IMR-90 (cell line): ENCODE data around the gene ENO4. TPM values are rescaled to one million over a fixed set of nuclear protein-coding genes. Genes with fewer than 3 reads are reported as not detected.

Experiments used
- ATAC-seq: fragments of 200-7000 bp; cut with Tn5 transposase; 2 replicates; pipeline ENCODE4 v1.9.1; 2020; ENCODE audit warnings: low read depth, mild to moderate bottlenecking, moderate library complexity
- BruUV-seq: library from RNA; stranded (reverse); fragments of 400-500 nt; replicated peaks from 2 replicates; lab custom pipeline; 2021; lab: Mats Ljungman, UMichigan
- CTCF ChIA-PET: fragments of 300-600 bp; formaldehyde crosslinking; extraction: SDS; loops from one replicate; lab custom pipeline; 2021; ENCODE audit warnings: antibody characterized with exemption; lab: Yijun Ruan, JAX
- POLR2A ChIA-PET: fragments of 300-600 bp; sonication (Branson Sonifier 250); formaldehyde crosslinking; loops from one replicate; lab custom pipeline; 2022; ENCODE audit warnings: antibody characterized with exemption; ENCODE audit not compliant: unreplicated experiment; lab: Charles Lee
- DNase-seq: peaks from one replicate; pipeline ENCODE4 v3.0.0; 2013
- H2AFZ ChIP-seq: replicated peaks from 2 replicates; pipeline ENCODE3; 2013; ENCODE audit warnings: low read length, mild to moderate bottlenecking; ENCODE audit not compliant: poor library complexity
- H2AK5ac ChIP-seq: 2 replicates; pipeline ENCODE4 v1.6.1; 2013; ENCODE audit warnings: low read depth, low read length, inconsistent platforms
- H2AK9ac ChIP-seq: replicated peaks from 2 replicates; pipeline ENCODE3; 2013; ENCODE audit warnings: mild to moderate bottlenecking, low read depth, low read length, moderate library complexity; ENCODE audit not compliant: poor library complexity
- H2BK120ac ChIP-seq: 2 replicates; pipeline ENCODE4 v1.6.1; 2013; ENCODE audit warnings: low read depth, low read length, inconsistent platforms
- H2BK15ac ChIP-seq: 3 replicates; pipeline ENCODE4 v1.6.1; 2013; ENCODE audit warnings: low read depth, low read length, inconsistent platforms
- H2BK20ac ChIP-seq: 2 replicates; pipeline ENCODE4 v1.6.1; 2013; ENCODE audit warnings: low read depth, mild to moderate bottlenecking, inconsistent platforms, low read length, moderate library complexity
- H2BK5ac ChIP-seq: 2 replicates; pipeline ENCODE4 v1.6.1; 2013; ENCODE audit warnings: mild to moderate bottlenecking, low read depth, low read length, inconsistent platforms; ENCODE audit not compliant: poor library complexity, severe bottlenecking
- H3K14ac ChIP-seq: replicated peaks from 2 replicates; pipeline ENCODE4 v1.6.1; 2013; ENCODE audit warnings: low read depth, low read length, inconsistent platforms
- H3K18ac ChIP-seq: 2 replicates; pipeline ENCODE4 v1.6.1; 2013; ENCODE audit warnings: low read depth, low read length, control low read depth
- H3K23ac ChIP-seq: 2 replicates; pipeline ENCODE4 v1.6.1; 2013; ENCODE audit warnings: low read depth, low read length, inconsistent platforms
- H3K27ac ChIP-seq: 2 replicates; pipeline ENCODE4 v1.5.1; 2013; ENCODE audit warnings: mild to moderate bottlenecking, control low read depth, low read length; ENCODE audit not compliant: insufficient read depth
- H3K27me3 ChIP-seq: 2 replicates; pipeline ENCODE4 v1.6.1; 2013; ENCODE audit warnings: low read length; ENCODE audit not compliant: control insufficient read depth, insufficient read depth
- H3K36me3 ChIP-seq: 2 replicates; pipeline ENCODE4 v1.6.1; 2013; ENCODE audit warnings: low read length, mixed read lengths; ENCODE audit not compliant: control insufficient read depth, insufficient read depth
- H3K4ac ChIP-seq: 2 replicates; pipeline ENCODE4 v1.6.1; 2013; ENCODE audit warnings: low read depth, low read length, inconsistent platforms
- H3K4me1 ChIP-seq: 2 replicates; pipeline ENCODE4 v1.6.1; 2013; ENCODE audit warnings: low read length, mixed read lengths; ENCODE audit not compliant: control insufficient read depth, insufficient read depth
- H3K4me2 ChIP-seq: 2 replicates; pipeline ENCODE4 v1.6.1; 2013; ENCODE audit warnings: low read depth, mild to moderate bottlenecking, control low read depth, low read length, moderate library complexity
- H3K4me3 ChIP-seq: 2 replicates; pipeline ENCODE4 v1.5.1; 2013; ENCODE audit warnings: low read depth, mild to moderate bottlenecking, control low read depth, low read length, moderate library complexity; ENCODE audit not compliant: insufficient read depth
- H3K56ac ChIP-seq: 2 replicates; pipeline ENCODE4 v1.6.1; 2013; ENCODE audit warnings: low read length, inconsistent platforms; ENCODE audit not compliant: insufficient read depth; ENCODE audit errors: extremely low read depth
- H3K79me1 ChIP-seq, 2 experiments: 2 replicates each; pipeline ENCODE4 v1.6.1; 2013; ENCODE audit warnings: low read length in 2 of 2, inconsistent platforms in 1 of 2, low read depth in 1 of 2
- H3K9ac ChIP-seq: 2 replicates; pipeline ENCODE4 v1.6.1; 2013; ENCODE audit warnings: low read depth, low read length, control low read depth
- H3K9me1 ChIP-seq: 2 replicates; pipeline ENCODE4 v1.6.1; 2013; ENCODE audit warnings: low read length, inconsistent platforms; ENCODE audit not compliant: insufficient read depth
- H3K9me3 ChIP-seq: 2 replicates; pipeline ENCODE4 v1.6.1; 2013; ENCODE audit warnings: low read length; ENCODE audit not compliant: control insufficient read depth, insufficient read depth
- H4K20me1 ChIP-seq: 2 replicates; pipeline ENCODE4 v1.6.1; 2013; ENCODE audit warnings: low read length, inconsistent platforms; ENCODE audit not compliant: insufficient read depth
- H4K5ac ChIP-seq: 2 replicates; pipeline ENCODE4 v1.6.1; 2013; ENCODE audit warnings: mild to moderate bottlenecking, low read depth, low read length, control low read depth
- H4K8ac ChIP-seq, 2 experiments: 2 replicates each; pipeline ENCODE4 v1.6.1; 2013; ENCODE audit warnings: low read depth in 2 of 2, low read length in 2 of 2, control low read depth in 1 of 2, inconsistent platforms in 1 of 2
- H4K91ac ChIP-seq: 2 replicates; pipeline ENCODE4 v1.6.1; 2013; ENCODE audit warnings: low read depth, low read length, inconsistent platforms; ENCODE audit not compliant: insufficient read depth
- CEBPB ChIP-seq: IDR thresholded peaks from 2 replicates; pipeline ENCODE4 v1.6.1; 2012; ENCODE audit warnings: low read depth, low read length, improper control_type of control experiment
- MAFK ChIP-seq: IDR thresholded peaks from 2 replicates; pipeline ENCODE4 v1.6.1; 2012; ENCODE audit warnings: low read depth, low read length, improper control_type of control experiment
- MAZ ChIP-seq: IDR thresholded peaks from 2 replicates; pipeline ENCODE4 v1.6.1; 2012; ENCODE audit warnings: low read depth, mild to moderate bottlenecking, low read length, improper control_type of control experiment, moderate library complexity, borderline replicate concordance
- MXI1 ChIP-seq: IDR thresholded peaks from 2 replicates; pipeline ENCODE4 v1.6.1; 2012; ENCODE audit warnings: low read depth, mild to moderate bottlenecking, low read length, moderate library complexity, borderline replicate concordance
- NFE2L2 ChIP-seq: fragments of 150-350 bp; IDR thresholded peaks from 2 replicates; pipeline ENCODE4 v1.6.1; 2016; ENCODE audit warnings: low read depth, mild to moderate bottlenecking, low read length
- RAD21 ChIP-seq: IDR thresholded peaks from 2 replicates; pipeline ENCODE4 v1.6.1; 2012; ENCODE audit warnings: low read length, improper control_type of control experiment
- RCOR1 ChIP-seq: IDR thresholded peaks from 2 replicates; pipeline ENCODE4 v1.6.1; 2012; ENCODE audit warnings: mild to moderate bottlenecking, low read length, improper control_type of control experiment; ENCODE audit not compliant: insufficient replicate concordance
- WGBS, 2 experiments: methylation state at CpG; one replicate each; pipeline versions ENCODE4 v1.1.5 to v1.1.7; 2013; ENCODE audit warnings: missing lambda C conversion rate in 2 of 2; ENCODE audit not compliant: insufficient read length in 1 of 2; ENCODE audit errors: extremely low coverage in 2 of 2; 5-methylcytosine and 5-hydroxymethylcytosine counted together
- dilution Hi-C: fragments of 300-500 bp; cut with HindIII; formaldehyde crosslinking; loops from one replicate; pipeline ENCODE4 v1.14.3; 2018; ENCODE audit warnings: low sequenced_read_pairs; ENCODE audit not compliant: unreplicated experiment
- in situ Hi-C: fragments of 300-500 bp; cut with MboI; formaldehyde crosslinking; loops from 3 replicates; pipeline ENCODE4 v1.14.3; 2019; ENCODE audit warnings: low sequenced_read_pairs, inconsistent platforms, mixed read lengths
- intact Hi-C: fragments of 100-400 bp; cut with micrococcal nuclease; formaldehyde crosslinking; loops from 2 replicates; pipeline ENCODE4 v1.10.0; 2022
- polyA plus RNA-seq, 3 experiments: library from polyadenylated mRNA; depleted of rRNA; stranded (reverse); fragments of >200 nt; gene quantifications; 2 replicates each; pipeline ENCODE4 v1.2.3, GENCODE V29; 2012; ENCODE audit warnings: low replicate concordance in 1 of 3
- total RNA-seq: library from RNA; depleted of rRNA; stranded (reverse); fragments of >200 nt; gene quantifications from 2 replicates; pipeline ENCODE4 v1.2.3, GENCODE V29; 2012
- TF ChIP-seq, protein P1 (sequence below): fragments of 150-350 bp; IDR thresholded peaks from 2 replicates; pipeline ENCODE4 v1.6.1; 2017; ENCODE audit warnings: mild to moderate bottlenecking, antibody characterized with exemption, low read length, low read depth
- TF ChIP-seq, protein P2 (sequence below): conservative IDR thresholded peaks from 2 replicates; pipeline ENCODE4 v1.5.1; 2012; ENCODE audit warnings: mild to moderate bottlenecking, low read depth, low read length, improper control_type of control experiment
- TF ChIP-seq, protein P3 (sequence below): fragments of 150-350 bp; IDR thresholded peaks from 2 replicates; pipeline ENCODE4 v1.6.1; 2016; ENCODE audit warnings: low read depth, mild to moderate bottlenecking, low read length, moderate library complexity, borderline replicate concordance

Gene ENO4
- total and polyA plus RNA-seq, 2 of the 4 experiments (the other 2 are of a cell fraction): under 0.01 to 0.05 TPM

DNA sequence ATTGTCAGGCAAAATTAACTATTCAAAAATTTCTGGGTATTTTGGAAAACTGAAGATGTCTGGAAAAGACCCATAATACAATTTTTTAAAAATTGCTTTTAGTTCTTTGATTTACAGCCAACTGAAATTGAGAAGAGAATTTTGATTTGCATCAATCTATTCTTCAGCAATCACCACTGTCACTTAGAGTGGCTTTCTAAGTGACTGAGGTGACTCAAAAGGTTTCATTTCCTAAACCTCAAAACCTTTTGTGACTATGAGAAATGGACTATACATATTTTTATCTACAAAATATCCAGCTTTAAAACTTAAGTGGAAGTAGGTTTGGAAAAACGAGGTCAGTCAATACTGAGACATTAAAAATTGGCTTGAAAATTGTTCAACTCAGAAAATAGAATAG is 60.0 kb downstream of the ENO4 start:
- CTCF ChIA-PET: no interaction called here
- dilution Hi-C loops: no loop called here
- no peak for ATAC-seq

More for the DNA sequence above, 60.0 kb downstream of the ENO4 start:
- H2BK120ac ChIP-seq: no peak overlapping the region
- no TSS peak for BruUV-seq
- H3K36me3 ChIP-seq: 0 out of 2 replicates have a peak, but pooled peaks cover 1% of the 10 kb centered on the region
- POLR2A ChIA-PET: no interaction called here
- no peak overlapping the region for H3K9ac ChIP-seq
- no peaks in the 10 kb centered on the region for H3K9me3 ChIP-seq
- no peak overlapping the region for H3K4me3 ChIP-seq
- H3K56ac ChIP-seq: no peak overlapping the region
- H4K8ac ChIP-seq: no peak overlapping the region
- H2BK5ac ChIP-seq: no peak overlapping the region
- no peak overlapping the region for H3K14ac ChIP-seq
- no peak overlapping the region for H2AK9ac ChIP-seq
- no peaks in the 10 kb centered on the region for H3K27me3 ChIP-seq
- DNase-seq: no peak
- H3K4me2 ChIP-seq: no peak overlapping the region
- no peak overlapping the region for H2AK5ac ChIP-seq
- no peak overlapping the region for H2BK20ac ChIP-seq
- no peaks in the 10 kb centered on the region for H4K20me1 ChIP-seq
- TF ChIP-seq CEBPB (no peak), MXI1 (no peak), MAFK (no peak), RCOR1 (no peak), MAZ (no peak), NFE2L2 (no peak), RAD21 (no peak)
- TF ChIP-seq, protein P1, sequence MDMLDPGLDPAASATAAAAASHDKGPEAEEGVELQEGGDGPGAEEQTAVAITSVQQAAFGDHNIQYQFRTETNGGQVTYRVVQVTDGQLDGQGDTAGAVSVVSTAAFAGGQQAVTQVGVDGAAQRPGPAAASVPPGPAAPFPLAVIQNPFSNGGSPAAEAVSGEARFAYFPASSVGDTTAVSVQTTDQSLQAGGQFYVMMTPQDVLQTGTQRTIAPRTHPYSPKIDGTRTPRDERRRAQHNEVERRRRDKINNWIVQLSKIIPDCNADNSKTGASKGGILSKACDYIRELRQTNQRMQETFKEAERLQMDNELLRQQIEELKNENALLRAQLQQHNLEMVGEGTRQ: no peak
- TF ChIP-seq, protein P2, sequence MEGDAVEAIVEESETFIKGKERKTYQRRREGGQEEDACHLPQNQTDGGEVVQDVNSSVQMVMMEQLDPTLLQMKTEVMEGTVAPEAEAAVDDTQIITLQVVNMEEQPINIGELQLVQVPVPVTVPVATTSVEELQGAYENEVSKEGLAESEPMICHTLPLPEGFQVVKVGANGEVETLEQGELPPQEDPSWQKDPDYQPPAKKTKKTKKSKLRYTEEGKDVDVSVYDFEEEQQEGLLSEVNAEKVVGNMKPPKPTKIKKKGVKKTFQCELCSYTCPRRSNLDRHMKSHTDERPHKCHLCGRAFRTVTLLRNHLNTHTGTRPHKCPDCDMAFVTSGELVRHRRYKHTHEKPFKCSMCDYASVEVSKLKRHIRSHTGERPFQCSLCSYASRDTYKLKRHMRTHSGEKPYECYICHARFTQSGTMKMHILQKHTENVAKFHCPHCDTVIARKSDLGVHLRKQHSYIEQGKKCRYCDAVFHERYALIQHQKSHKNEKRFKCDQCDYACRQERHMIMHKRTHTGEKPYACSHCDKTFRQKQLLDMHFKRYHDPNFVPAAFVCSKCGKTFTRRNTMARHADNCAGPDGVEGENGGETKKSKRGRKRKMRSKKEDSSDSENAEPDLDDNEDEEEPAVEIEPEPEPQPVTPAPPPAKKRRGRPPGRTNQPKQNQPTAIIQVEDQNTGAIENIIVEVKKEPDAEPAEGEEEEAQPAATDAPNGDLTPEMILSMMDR: no peak
- TF ChIP-seq, protein P3, sequence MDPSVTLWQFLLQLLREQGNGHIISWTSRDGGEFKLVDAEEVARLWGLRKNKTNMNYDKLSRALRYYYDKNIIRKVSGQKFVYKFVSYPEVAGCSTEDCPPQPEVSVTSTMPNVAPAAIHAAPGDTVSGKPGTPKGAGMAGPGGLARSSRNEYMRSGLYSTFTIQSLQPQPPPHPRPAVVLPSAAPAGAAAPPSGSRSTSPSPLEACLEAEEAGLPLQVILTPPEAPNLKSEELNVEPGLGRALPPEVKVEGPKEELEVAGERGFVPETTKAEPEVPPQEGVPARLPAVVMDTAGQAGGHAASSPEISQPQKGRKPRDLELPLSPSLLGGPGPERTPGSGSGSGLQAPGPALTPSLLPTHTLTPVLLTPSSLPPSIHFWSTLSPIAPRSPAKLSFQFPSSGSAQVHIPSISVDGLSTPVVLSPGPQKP: no peak
- in situ Hi-C loops (no loop called here), intact Hi-C loops (no loop called here)
- no peak overlapping the region for H4K91ac ChIP-seq
- H3K18ac ChIP-seq: no peak overlapping the region
- no peak overlapping the region for H2AFZ ChIP-seq
- H3K4ac ChIP-seq: no peak overlapping the region
- WGBS, 2 experiments: no CpG with 5 or more reads among the region's 1 CpG
- H3K23ac ChIP-seq: no peak overlapping the region
- H3K79me1 ChIP-seq: no peaks in the 10 kb centered on the region
- no peaks in the 10 kb centered on the region for H3K4me1 ChIP-seq
- no peak overlapping the region for H2BK15ac ChIP-seq
- H3K27ac ChIP-seq: no peak overlapping the region
- H3K9me1 ChIP-seq: no peaks in the 10 kb centered on the region
- no peak overlapping the region for H4K5ac ChIP-seq
